HEK293T (cell line): ENCODE data around the gene TNS2.

Experiments
- ARNT ChIP-seq: fragments of 450-650 bp; IDR thresholded peaks from 2 replicates; pipeline ENCODE4 v1.6.1; 2017; ENCODE audit warnings: mild to moderate bottlenecking
- BHLHE40 ChIP-seq: fragments of 450-650 bp; IDR thresholded peaks from 2 replicates; pipeline ENCODE4 v1.6.1; 2016; ENCODE audit warnings: mild to moderate bottlenecking, moderate library complexity, borderline replicate concordance
- CTBP1 ChIP-seq: fragments of 450-650 bp; IDR thresholded peaks from 2 replicates; pipeline ENCODE4 v1.6.1; 2016; ENCODE audit warnings: borderline replicate concordance
- ELF4 ChIP-seq: fragments of 450-650 bp; IDR thresholded peaks from 2 replicates; pipeline ENCODE4 v1.6.1; 2017; ENCODE audit warnings: antibody characterized with exemption
- FOXA1 ChIP-seq: fragments of 450-650 bp; IDR thresholded peaks from 2 replicates; pipeline ENCODE4 v1.6.1; 2016; ENCODE audit warnings: mild to moderate bottlenecking
- FOXK2 ChIP-seq: fragments of 450-650 bp; IDR thresholded peaks from 2 replicates; pipeline ENCODE4 v1.6.1; 2016; ENCODE audit warnings: mild to moderate bottlenecking
- FOXM1 ChIP-seq: fragments of 450-650 bp; IDR thresholded peaks from 2 replicates; pipeline ENCODE4 v1.6.1; 2017; ENCODE audit warnings: mild to moderate bottlenecking, borderline replicate concordance
- HDGF ChIP-seq: fragments of 450-650 bp; IDR thresholded peaks from 2 replicates; pipeline ENCODE4 v1.6.1; 2017; ENCODE audit warnings: antibody characterized with exemption, borderline replicate concordance
- NFRKB ChIP-seq: fragments of 450-650 bp; IDR thresholded peaks from 2 replicates; pipeline ENCODE4 v1.6.1; 2016; ENCODE audit warnings: mild to moderate bottlenecking, moderate library complexity
- SP1 ChIP-seq: fragments of 450-650 bp; IDR thresholded peaks from 2 replicates; pipeline ENCODE4 v1.6.1; 2017
- SUZ12 ChIP-seq: fragments of 450-650 bp; IDR thresholded peaks from 2 replicates; pipeline ENCODE4 v1.6.1; 2016; ENCODE audit warnings: mild to moderate bottlenecking
- TARDBP ChIP-seq: fragments of 450-650 bp; IDR thresholded peaks from 2 replicates; pipeline ENCODE4 v1.6.1; 2016
- ZNF384 ChIP-seq: fragments of 450-650 bp; IDR thresholded peaks from 2 replicates; pipeline ENCODE4 v1.6.1; 2016
- TF ChIP-seq, protein P1 (sequence below): fragments of 450-650 bp; IDR thresholded peaks from 2 replicates; pipeline ENCODE4 v1.6.1; 2016

DNA sequence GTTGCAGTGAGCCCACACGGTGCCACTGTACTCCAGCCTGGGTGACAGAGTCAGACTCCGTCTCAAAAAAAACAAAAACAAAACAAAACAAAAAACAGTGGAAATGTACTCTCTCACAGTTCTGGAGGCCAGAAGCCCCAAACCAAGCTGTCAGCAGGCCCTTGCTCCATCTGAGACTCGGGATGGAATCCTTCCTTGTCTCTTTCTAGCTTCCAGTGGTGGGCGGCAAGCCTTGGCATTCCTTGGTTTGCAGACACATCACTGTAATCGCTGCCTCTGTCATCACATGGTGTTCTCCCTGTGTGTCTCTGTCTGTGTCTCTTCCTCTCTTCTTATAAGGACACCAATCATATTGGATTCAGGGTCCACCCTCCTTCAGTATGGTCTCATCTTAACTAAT lies 6.4 kb downstream of the TNS2 start:
- TF ChIP-seq SP1 (no peak), FOXA1 (no peak), CTBP1 (no peak), FOXM1 (no peak), BHLHE40 (no peak), ELF4 (no peak), ARNT (no peak), ZNF384 (no peak), NFRKB (no peak), SUZ12 (no peak), FOXK2 (no peak), HDGF (no peak), TARDBP (no peak)
- TF ChIP-seq, protein P1, sequence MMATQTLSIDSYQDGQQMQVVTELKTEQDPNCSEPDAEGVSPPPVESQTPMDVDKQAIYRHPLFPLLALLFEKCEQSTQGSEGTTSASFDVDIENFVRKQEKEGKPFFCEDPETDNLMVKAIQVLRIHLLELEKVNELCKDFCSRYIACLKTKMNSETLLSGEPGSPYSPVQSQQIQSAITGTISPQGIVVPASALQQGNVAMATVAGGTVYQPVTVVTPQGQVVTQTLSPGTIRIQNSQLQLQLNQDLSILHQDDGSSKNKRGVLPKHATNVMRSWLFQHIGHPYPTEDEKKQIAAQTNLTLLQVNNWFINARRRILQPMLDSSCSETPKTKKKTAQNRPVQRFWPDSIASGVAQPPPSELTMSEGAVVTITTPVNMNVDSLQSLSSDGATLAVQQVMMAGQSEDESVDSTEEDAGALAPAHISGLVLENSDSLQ: no peak
